GM19452 (cell line): ENCODE results near the gene ATXN7L3.
"Not testable (repeated sequence)": the region's sequence is repeated elsewhere in the genome, so short reads cannot be mapped to it uniquely, and the experiment has no call there.

Experiments used
- ATAC-seq: cut with Tn5 transposase; IDR thresholded peaks from one replicate; pipeline ENCODE4 v1.9.1; 2021; ENCODE audit not compliant: unreplicated experiment

Gene ATXN7L3

DNA sequence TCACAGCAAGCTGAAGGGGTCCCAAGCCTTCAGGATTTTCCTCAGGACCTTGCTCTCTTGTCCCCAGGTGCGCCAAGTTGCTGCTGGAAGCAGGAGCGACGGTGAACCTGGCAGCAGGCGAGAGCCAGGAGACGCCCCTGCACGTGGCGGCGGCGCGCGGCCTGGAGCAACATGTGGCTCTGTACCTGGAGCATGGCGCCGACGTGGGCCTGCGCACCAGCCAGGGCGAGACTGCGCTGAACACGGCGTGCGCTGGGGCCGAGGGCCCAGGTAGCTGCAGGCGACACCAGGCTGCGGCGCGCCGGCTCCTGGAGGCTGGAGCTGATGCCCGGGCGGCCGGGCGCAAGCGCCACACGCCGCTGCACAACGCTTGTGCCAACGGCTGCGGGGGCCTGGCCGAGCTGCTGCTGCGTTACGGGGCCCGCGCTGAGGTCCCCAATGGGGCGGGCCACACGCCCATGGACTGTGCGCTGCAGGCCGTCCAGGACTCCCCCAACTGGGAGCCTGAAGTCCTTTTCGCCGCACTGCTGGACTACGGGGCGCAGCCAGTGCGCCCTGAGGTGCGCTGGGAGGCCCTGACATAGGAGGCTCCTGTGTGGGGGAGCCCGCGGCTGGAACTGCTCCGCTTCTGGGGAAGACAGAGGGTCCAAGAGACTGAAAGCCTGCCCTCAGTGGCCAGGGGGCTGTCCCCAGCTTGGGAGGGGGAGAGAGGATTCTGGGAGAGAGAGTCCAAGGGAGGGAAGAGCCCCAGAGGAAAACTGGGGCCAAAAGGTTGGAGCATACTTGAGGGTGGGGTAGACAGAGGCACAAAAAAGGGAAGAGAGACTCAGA is 22.8 kb downstream of the ATXN7L3 start:
- no peak for ATAC-seq

- ATAC-seq = no peak
These were observed 23.4 kb downstream of the ATXN7L3 start for GRCh38 chr17:44176257-44176656.

DNA sequence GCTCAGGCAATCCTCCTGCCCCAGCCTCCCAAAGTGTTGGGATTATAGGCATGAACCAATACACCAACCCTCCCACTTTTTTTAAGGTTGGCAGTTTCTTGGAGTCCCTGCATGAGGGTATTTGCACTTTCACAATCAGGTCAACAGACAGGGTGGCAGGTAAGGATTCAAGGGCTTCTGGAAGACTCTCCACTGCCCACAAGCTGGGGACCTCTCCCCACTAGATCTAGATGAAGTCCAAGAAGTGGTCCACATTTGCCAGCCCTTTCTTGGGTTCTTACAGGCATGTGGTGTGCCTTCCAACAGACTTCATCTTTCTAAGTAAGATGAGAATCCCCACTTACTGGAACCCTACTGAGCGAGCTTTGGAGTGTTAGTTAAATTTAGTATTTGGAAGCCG is 25.3 kb downstream of the ATXN7L3 start:
- ATAC-seq = no peak

GRCh38 chr17:44171931-44172455 is 27.7 kb downstream of the ATXN7L3 start:
- no peak for ATAC-seq

- no peak for ATAC-seq
These were observed 29.0 kb downstream of the ATXN7L3 start, which contains the start of gene ASB16 for GRCh38 chr17:44170499-44171201. Gene ASB16, plus strand, starts transcription at chr17:44170704. Its CDS starts 86 bp downstream, at chr17:44170790.

GRCh38 chr17:44170135-44170498 is 29.6 kb downstream of the ATXN7L3 start:
- ATAC-seq = no peak

GRCh38 chr17:44167181-44167861 is 32.4 kb downstream of the ATXN7L3 start:
- ATAC-seq = no peak

DNA sequence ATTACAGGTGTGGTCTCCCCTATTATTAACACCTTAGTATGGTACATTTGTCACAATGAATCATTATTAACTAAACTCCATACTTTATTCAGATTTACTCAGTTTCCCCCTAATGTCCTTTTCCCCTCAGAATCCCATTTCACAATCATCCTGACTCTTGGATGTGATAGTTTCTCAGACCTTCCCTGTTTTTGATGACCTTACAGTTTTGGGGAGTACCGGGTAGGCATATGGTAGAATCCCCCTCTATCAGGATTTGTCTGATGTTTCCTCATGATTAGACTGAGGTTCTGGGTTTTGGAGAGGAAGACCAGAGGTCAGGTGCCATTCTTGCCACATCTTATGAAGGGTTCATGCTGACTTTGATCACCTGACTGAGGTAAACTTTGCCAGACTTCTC is 35.2 kb downstream of the ATXN7L3 start:
- ATAC-seq = no peak

GRCh38 chr17:44159519-44160210 is 40.0 kb downstream of the ATXN7L3 start:
- no peak for ATAC-seq

DNA sequence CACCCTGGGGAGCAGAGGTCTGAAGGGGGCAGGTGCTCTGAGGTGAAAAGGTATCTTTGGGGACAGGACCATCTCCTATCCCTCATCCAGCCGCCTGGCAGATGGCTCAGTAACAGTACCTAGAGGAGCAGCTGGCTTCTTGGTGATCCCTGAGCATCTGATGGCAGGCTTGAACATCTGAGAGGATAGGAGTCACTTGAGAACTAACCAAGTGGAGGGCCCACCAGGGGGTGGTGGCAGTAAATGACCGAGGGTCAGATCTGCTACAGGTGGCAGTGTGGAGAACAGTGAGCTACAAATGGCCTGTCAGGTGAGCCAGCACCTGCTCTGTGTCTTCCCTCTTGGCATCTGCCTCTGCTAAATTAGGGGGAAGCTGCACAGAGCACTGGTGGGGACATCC is 44.2 kb downstream of the ATXN7L3 start:
- ATAC-seq = no peak

- no peak for ATAC-seq
These were observed 46.8 kb downstream of the ATXN7L3 start for GRCh38 chr17:44152875-44153274.

DNA sequence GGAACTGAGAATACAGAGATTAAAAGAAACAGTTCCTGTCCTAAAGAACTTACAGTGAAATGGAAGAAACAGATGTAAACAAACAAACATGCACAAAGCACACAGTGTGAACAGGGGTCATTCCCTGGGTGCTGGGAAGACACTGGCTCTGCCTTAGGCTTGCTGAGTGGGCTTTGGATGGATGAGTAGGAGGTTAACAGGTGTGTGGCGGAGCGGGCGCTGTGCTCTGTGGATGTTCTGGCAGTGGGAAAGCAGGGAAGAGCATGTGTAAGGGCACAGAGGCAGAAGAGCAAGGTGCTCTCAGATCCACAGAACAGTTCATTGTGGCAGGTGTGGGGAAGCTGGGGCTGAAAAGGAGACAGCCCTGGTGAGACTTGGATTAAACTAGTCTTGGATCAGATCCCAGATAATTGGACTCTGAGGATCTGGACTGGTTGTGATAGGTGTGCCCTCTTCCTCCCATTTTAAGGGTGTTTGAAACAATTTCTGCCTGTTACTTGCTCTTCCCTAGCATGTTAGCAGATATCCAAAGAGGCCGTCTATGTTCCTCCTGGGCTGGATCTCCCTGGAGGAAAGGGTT is 49.8 kb downstream of the ATXN7L3 start:
- no peak for ATAC-seq

GRCh38 chr17:44149066-44149465 is 50.6 kb downstream of the ATXN7L3 start:
- ATAC-seq = not testable (repeated sequence)

DNA sequence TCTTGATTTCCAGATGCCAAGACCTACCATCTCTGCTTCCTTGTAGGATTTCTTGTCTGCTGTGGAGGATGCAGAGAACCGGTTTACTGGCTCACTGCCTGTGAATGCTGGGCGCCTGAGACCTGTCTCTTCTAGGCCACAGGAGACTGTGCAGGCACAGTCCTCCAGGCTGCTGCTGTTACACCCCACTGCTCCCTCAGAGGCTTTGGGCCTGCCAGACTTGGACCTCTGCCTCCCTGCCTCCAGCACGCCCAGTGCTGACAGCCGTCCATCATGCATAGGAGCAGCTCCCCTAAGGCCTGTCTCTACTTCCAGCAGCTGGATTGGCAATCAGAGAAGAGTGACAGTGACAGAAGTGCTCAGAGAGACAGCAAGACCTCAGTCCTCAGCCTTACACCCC is 51.9 kb downstream of the ATXN7L3 start:
- no peak for ATAC-seq

GRCh38 chr17:44146375-44147346 is 53.0 kb downstream of the ATXN7L3 start:
- no peak for ATAC-seq

- no peak for ATAC-seq
These were observed 54.5 kb downstream of the ATXN7L3 start for GRCh38 chr17:44144966-44145739.

GRCh38 chr17:44143921-44144320 is 55.8 kb downstream of the ATXN7L3 start:
- not testable (repeated sequence) for ATAC-seq
